HL-60 (cell line): Measurements from ENCODE around the gene BGN.

Source experiments
- POLR2AphosphoS5 ChIP-seq: IDR thresholded peaks from 2 replicates; pipeline ENCODE4 v1.6.1; 2012; ENCODE audit warnings: low read depth
- REST ChIP-seq: IDR thresholded peaks from 2 replicates; pipeline ENCODE4 v1.6.1; 2012; ENCODE audit warnings: low read depth; ENCODE audit not compliant: insufficient replicate concordance

GRCh38 chrX:153500676-153501280, 6.0 kb downstream of the BGN start:
- TF ChIP-seq REST (no peak), POLR2AphosphoS5 (no peak)
